ENCODE results near the gene PCBP2.

Gene PCBP2

GRCh38 chr12:53505555-53506449 is 53.9 kb downstream of the PCBP2 start:
- Histone ChIP-seq H3K4me1 (ENCODE audit: insufficient read depth, low read length) (peaks cover 9% of the 10 kb centered on the region), H3K36me3 (ENCODE audit: insufficient read depth, low read length) (peaks cover 37% of the 10 kb centered on the region), H3K27me3 (ENCODE audit: insufficient read depth, low read length) (no peaks in the 10 kb centered on the region), H3K9me3 (ENCODE audit: low read length) (no peaks in the 10 kb centered on the region), H2AFZ (ENCODE audit: low read depth, low read length) (no peak overlapping the region), H3K4me3 (ENCODE audit: low read length) (no peak overlapping the region)

- Histone ChIP-seq H3K4me1 (ENCODE audit: insufficient read depth, low read length) (peaks cover 9% of the 10 kb centered on the region), H3K9me3 (ENCODE audit: low read length) (no peaks in the 10 kb centered on the region), H3K36me3 (ENCODE audit: insufficient read depth, low read length) (peaks cover 37% of the 10 kb centered on the region), H3K4me3 (ENCODE audit: low read length) (no peak overlapping the region), H3K27me3 (ENCODE audit: insufficient read depth, low read length) (no peaks in the 10 kb centered on the region), H2AFZ (ENCODE audit: low read depth, low read length) (no peak overlapping the region)
Observed at GRCh38 chr12:53506450-53506785, 54.5 kb downstream of the PCBP2 start.

GRCh38 chr12:53506881-53507602 is 55.1 kb downstream of the PCBP2 start, which contains the start of gene NPFF:
Gene NPFF (minus strand): TSS chr12:53507484. CDS start chr12:53507474, 10 bp downstream.
- H3K4me1 ChIP-seq (ENCODE audit: insufficient read depth, low read length), result peaks cover 3% of the 10 kb centered on the region
- H3K36me3 ChIP-seq (ENCODE audit: insufficient read depth, low read length), result peaks cover 43% of the 10 kb centered on the region
- no peak within 1 kb of the TSS for H2AFZ ChIP-seq (ENCODE audit: low read depth, low read length)
- H3K4me3 ChIP-seq (ENCODE audit: low read length), result no peak within 1 kb of the TSS
- no peaks in the 10 kb centered on the region for H3K27me3 ChIP-seq (ENCODE audit: insufficient read depth, low read length)
- no peaks in the 10 kb centered on the region for H3K9me3 ChIP-seq (ENCODE audit: low read length)

GRCh38 chr12:53507603-53507885 is 55.6 kb downstream of the PCBP2 start:
- Histone ChIP-seq H2AFZ (ENCODE audit: low read depth, low read length) (no peak overlapping the region), H3K36me3 (ENCODE audit: insufficient read depth, low read length) (peaks cover 48% of the 10 kb centered on the region), H3K27me3 (ENCODE audit: insufficient read depth, low read length) (no peaks in the 10 kb centered on the region), H3K4me1 (ENCODE audit: insufficient read depth, low read length) (no peaks in the 10 kb centered on the region), H3K9me3 (ENCODE audit: low read length) (no peaks in the 10 kb centered on the region), H3K4me3 (ENCODE audit: low read length) (no peak overlapping the region)

- no peaks in the 10 kb centered on the region for H3K4me1 ChIP-seq (ENCODE audit: insufficient read depth, low read length)
- no peaks in the 10 kb centered on the region for H3K27me3 ChIP-seq (ENCODE audit: insufficient read depth, low read length)
- no peaks in the 10 kb centered on the region for H3K9me3 ChIP-seq (ENCODE audit: low read length)
- H3K4me3 ChIP-seq (ENCODE audit: low read length), result no peak overlapping the region
- no peak overlapping the region for H2AFZ ChIP-seq (ENCODE audit: low read depth, low read length)
- peaks cover 53% of the 10 kb centered on the region for H3K36me3 ChIP-seq (ENCODE audit: insufficient read depth, low read length)
Observed at GRCh38 chr12:53508534-53509170, 56.8 kb downstream of the PCBP2 start.

- Histone ChIP-seq H3K27me3 (ENCODE audit: insufficient read depth, low read length) (no peaks in the 10 kb centered on the region), H3K4me3 (ENCODE audit: low read length) (no peak overlapping the region), H3K36me3 (ENCODE audit: insufficient read depth, low read length) (peaks cover 55% of the 10 kb centered on the region), H2AFZ (ENCODE audit: low read depth, low read length) (no peak overlapping the region), H3K4me1 (ENCODE audit: insufficient read depth, low read length) (no peaks in the 10 kb centered on the region), H3K9me3 (ENCODE audit: low read length) (no peaks in the 10 kb centered on the region)
Observed at GRCh38 chr12:53510181-53510812, 58.4 kb downstream of the PCBP2 start.

- peaks cover 62% of the 10 kb centered on the region for H3K36me3 ChIP-seq (ENCODE audit: insufficient read depth, low read length)
- no peaks in the 10 kb centered on the region for H3K9me3 ChIP-seq (ENCODE audit: low read length)
- no peak overlapping the region for H3K4me3 ChIP-seq (ENCODE audit: low read length)
- no peaks in the 10 kb centered on the region for H3K4me1 ChIP-seq (ENCODE audit: insufficient read depth, low read length)
- no peaks in the 10 kb centered on the region for H3K27me3 ChIP-seq (ENCODE audit: insufficient read depth, low read length)
- H2AFZ ChIP-seq (ENCODE audit: low read depth, low read length), result no peak overlapping the region
Observed at GRCh38 chr12:53513712-53514410, 62.0 kb downstream of the PCBP2 start.

GRCh38 chr12:53514628-53515290 is 62.9 kb downstream of the PCBP2 start:
- Histone ChIP-seq H3K4me1 (ENCODE audit: insufficient read depth, low read length) (no peaks in the 10 kb centered on the region), H2AFZ (ENCODE audit: low read depth, low read length) (no peak overlapping the region), H3K9me3 (ENCODE audit: low read length) (no peaks in the 10 kb centered on the region), H3K27me3 (ENCODE audit: insufficient read depth, low read length) (no peaks in the 10 kb centered on the region), H3K36me3 (ENCODE audit: insufficient read depth, low read length) (peaks cover 65% of the 10 kb centered on the region), H3K4me3 (ENCODE audit: low read length) (no peak overlapping the region)

- no peak overlapping the region for H2AFZ ChIP-seq (ENCODE audit: low read depth, low read length)
- H3K27me3 ChIP-seq (ENCODE audit: insufficient read depth, low read length), result no peaks in the 10 kb centered on the region
- H3K36me3 ChIP-seq (ENCODE audit: insufficient read depth, low read length), result peaks cover 70% of the 10 kb centered on the region
- no peak overlapping the region for H3K4me3 ChIP-seq (ENCODE audit: low read length)
- no peaks in the 10 kb centered on the region for H3K9me3 ChIP-seq (ENCODE audit: low read length)
- no peaks in the 10 kb centered on the region for H3K4me1 ChIP-seq (ENCODE audit: insufficient read depth, low read length)
Observed at GRCh38 chr12:53515291-53515680, 63.4 kb downstream of the PCBP2 start.

GRCh38 chr12:53516758-53517455 is 65.0 kb downstream of the PCBP2 start:
- no peaks in the 10 kb centered on the region for H3K27me3 ChIP-seq (ENCODE audit: insufficient read depth, low read length)
- H3K36me3 ChIP-seq (ENCODE audit: insufficient read depth, low read length), result peaks cover 80% of the 10 kb centered on the region

GRCh38 chr12:53518381-53518780 is 66.5 kb downstream of the PCBP2 start:
- no peaks in the 10 kb centered on the region for H3K4me1 ChIP-seq (ENCODE audit: insufficient read depth, low read length)
- H3K36me3 ChIP-seq (ENCODE audit: insufficient read depth, low read length), result peaks cover 79% of the 10 kb centered on the region
- no peak overlapping the region for H2AFZ ChIP-seq (ENCODE audit: low read depth, low read length)
- H3K27me3 ChIP-seq (ENCODE audit: insufficient read depth, low read length), result no peaks in the 10 kb centered on the region
- no peak overlapping the region for H3K4me3 ChIP-seq (ENCODE audit: low read length)
- no peaks in the 10 kb centered on the region for H3K9me3 ChIP-seq (ENCODE audit: low read length)

More at GRCh38 chr12:53516758-53517455, 65.0 kb downstream of the PCBP2 start:
- no peaks in the 10 kb centered on the region for H3K4me1 ChIP-seq (ENCODE audit: insufficient read depth, low read length)
- H2AFZ ChIP-seq (ENCODE audit: low read depth, low read length), result no peak overlapping the region
- H3K9me3 ChIP-seq (ENCODE audit: low read length), result no peaks in the 10 kb centered on the region
- no peak overlapping the region for H3K4me3 ChIP-seq (ENCODE audit: low read length)

GRCh38 chr12:53523131-53523530 is 71.2 kb downstream of the PCBP2 start:
- Histone ChIP-seq H3K4me1 (ENCODE audit: insufficient read depth, low read length) (no peaks in the 10 kb centered on the region), H3K36me3 (ENCODE audit: insufficient read depth, low read length) (peaks cover 62% of the 10 kb centered on the region), H3K4me3 (ENCODE audit: low read length) (no peak overlapping the region), H3K27me3 (ENCODE audit: insufficient read depth, low read length) (no peaks in the 10 kb centered on the region), H2AFZ (ENCODE audit: low read depth, low read length) (no peak overlapping the region), H3K9me3 (ENCODE audit: low read length) (no peaks in the 10 kb centered on the region)
